Thyroid gland (tissue), 4 donors: ENCODE results near the gene IL20RB. TPM values are rescaled to one million over a fixed set of nuclear protein-coding genes. Genes with fewer than 3 reads are reported as not detected.

Source experiments
- DNase-seq, 2 donors: peaks; one replicate each; pipeline ENCODE4 v3.0.0-alpha.2; 2019
- H3K27ac ChIP-seq, 3 donors: fragments of 200-600 bp; sonication (generic); 1 replicate in 2 of 3; 2 replicates in 1 of 3; pipeline ENCODE4 v1.5.1; 2016 to 2019; ENCODE audit warnings: mild to moderate bottlenecking in 1 of 3, moderate library complexity in 1 of 3
- H3K27me3 ChIP-seq: fragments of 200-600 bp; sonication (generic); one replicate; pipeline ENCODE4 v1.5.1; 2019
- H3K36me3 ChIP-seq, 2 donors: fragments of 200-600 bp; sonication (generic); one replicate each; pipeline ENCODE4 v1.5.1; 2016 to 2019
- H3K4me1 ChIP-seq, 2 donors: fragments of 200-600 bp; sonication (generic); one replicate each; pipeline ENCODE4 v1.5.1; 2017 to 2019
- H3K4me3 ChIP-seq, 3 donors: fragments of 200-600 bp; sonication (generic); replicated peaks in 1 of 3; 1 replicate in 2 of 3; 2 replicates in 1 of 3; pipeline ENCODE4 v1.5.1; 2016; ENCODE audit warnings: mild to moderate bottlenecking in 1 of 3
- H3K9me3 ChIP-seq: fragments of 200-600 bp; sonication (generic); one replicate; pipeline ENCODE4 v1.5.1; 2017
- POLR2A ChIP-seq, 2 donors: fragments of 450-650 bp; IDR thresholded peaks; one replicate each; pipeline ENCODE4 v1.6.1; 2017; ENCODE audit warnings: antibody characterized with exemption in 2 of 2, mild to moderate bottlenecking in 2 of 2, moderate library complexity in 1 of 2
- WGBS, 2 donors: methylation state at CpG; one replicate each; pipeline ENCODE4 v1.1.5; 2017; 5-methylcytosine and 5-hydroxymethylcytosine counted together
- intact Hi-C: fragments of 100-400 bp; cut with DNase I; formaldehyde crosslinking; loops from one replicate; pipeline ENCODE4 v1.15.1; 2023
- total RNA-seq, 4 donors: library from RNA; depleted of rRNA; stranded (reverse); fragments of >200 nt; gene quantifications; one replicate each; pipeline ENCODE4 v1.2.3, GENCODE V29; 2016
- TF ChIP-seq, protein P1 (sequence below), 6 experiments: fragments of 200-600 bp in 3 of 6; fragments of 450-650 bp in 3 of 6; sonication (generic) in 3 of 6; IDR thresholded peaks; one replicate each; pipeline ENCODE4 v1.5.1; 2016 to 2019; ENCODE audit warnings: antibody characterized with exemption in 6 of 6, mild to moderate bottlenecking in 2 of 6, inconsistent platforms in 1 of 6, moderate library complexity in 1 of 6

Gene IL20RB
- total RNA-seq, 4 donors from 2014 or later, result 0.33 to 1.6 (median 1.6) TPM; not detected in 1

DNA sequence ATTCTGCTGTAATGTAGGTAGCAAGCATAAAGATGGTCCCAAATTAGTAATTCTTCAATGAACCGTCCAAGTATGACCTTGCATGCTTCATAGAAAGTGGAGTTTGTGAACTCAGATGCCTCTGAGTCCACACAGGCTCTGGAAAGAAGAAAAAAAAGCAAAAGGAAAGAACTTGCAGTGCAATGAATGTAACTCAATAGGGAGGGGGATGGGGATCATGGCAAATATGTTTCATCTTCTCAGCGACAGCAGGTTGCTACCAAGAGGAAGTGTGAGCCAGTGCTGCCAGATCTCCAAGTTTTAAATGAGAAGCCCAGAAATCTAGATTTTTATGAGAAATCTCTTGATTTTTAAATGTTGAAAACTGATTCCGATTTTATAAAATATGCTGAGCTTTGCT lies 50.3 kb downstream of the IL20RB start:
- H3K27ac ChIP-seq, result no peak overlapping the region
- H3K4me1 ChIP-seq, result no peaks in the 10 kb centered on the region
- no peak for TF ChIP-seq POLR2A (IDR thresholded peaks at IDR 0.05)
- TF ChIP-seq, protein P1, sequence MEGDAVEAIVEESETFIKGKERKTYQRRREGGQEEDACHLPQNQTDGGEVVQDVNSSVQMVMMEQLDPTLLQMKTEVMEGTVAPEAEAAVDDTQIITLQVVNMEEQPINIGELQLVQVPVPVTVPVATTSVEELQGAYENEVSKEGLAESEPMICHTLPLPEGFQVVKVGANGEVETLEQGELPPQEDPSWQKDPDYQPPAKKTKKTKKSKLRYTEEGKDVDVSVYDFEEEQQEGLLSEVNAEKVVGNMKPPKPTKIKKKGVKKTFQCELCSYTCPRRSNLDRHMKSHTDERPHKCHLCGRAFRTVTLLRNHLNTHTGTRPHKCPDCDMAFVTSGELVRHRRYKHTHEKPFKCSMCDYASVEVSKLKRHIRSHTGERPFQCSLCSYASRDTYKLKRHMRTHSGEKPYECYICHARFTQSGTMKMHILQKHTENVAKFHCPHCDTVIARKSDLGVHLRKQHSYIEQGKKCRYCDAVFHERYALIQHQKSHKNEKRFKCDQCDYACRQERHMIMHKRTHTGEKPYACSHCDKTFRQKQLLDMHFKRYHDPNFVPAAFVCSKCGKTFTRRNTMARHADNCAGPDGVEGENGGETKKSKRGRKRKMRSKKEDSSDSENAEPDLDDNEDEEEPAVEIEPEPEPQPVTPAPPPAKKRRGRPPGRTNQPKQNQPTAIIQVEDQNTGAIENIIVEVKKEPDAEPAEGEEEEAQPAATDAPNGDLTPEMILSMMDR (IDR thresholded peaks at IDR 0.05), result no peak
- no peak overlapping the region for H3K4me3 ChIP-seq
- no peaks in the 10 kb centered on the region for H3K9me3 ChIP-seq
- WGBS, 2 donors, result 71 to 76% methylated on average over 3 of the region's 3 CpGs
- no peaks in the 10 kb centered on the region for H3K27me3 ChIP-seq
- no peak for DNase-seq
- intact Hi-C loops, result no loop called here
- no peaks in the 10 kb centered on the region for H3K36me3 ChIP-seq

DNA sequence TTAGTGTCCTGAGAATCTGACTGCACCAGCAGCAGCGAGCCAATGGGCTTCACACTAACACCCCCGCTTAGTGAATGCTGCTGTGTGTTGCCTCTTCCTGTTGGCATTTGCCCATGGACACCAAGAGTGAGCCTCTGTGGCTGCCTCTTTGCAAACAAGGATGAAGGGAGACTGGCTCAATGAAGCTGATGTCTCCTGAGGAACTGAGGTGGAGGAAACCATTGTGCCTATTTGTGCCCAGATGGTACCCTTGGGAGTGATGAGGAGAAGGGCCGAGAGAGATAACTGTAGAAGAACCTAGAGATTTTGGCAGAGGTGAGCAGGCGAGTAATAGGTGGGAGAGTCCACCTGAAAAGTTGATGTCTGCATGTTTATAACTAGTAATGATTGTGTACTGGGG lies 51.2 kb downstream of the IL20RB start:
- intact Hi-C loops, result no loop called here
- DNase-seq, result no peak

DNA sequence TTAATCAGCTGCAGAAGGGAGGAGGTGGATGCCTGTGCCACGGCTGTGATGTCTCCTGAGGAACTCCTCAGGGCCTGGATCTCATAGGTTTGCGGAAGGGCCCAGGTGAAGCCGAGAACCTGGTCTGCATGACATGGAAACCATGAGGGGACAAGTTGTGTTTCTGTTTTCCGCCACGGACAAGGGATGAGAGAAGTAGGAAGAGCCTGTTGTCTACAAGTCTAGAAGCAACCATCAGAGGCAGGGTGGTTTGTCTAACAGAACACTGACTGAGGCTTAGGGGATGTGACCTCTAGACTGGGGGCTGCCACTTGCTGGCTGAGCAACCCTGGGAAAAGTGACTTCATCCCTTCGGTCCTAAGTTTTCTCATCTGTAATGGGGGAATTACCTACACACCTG lies 52.4 kb downstream of the IL20RB start:
- no peak for DNase-seq
- Histone ChIP-seq H3K4me1 (no peaks in the 10 kb centered on the region), H3K27me3 (no peaks in the 10 kb centered on the region), H3K27ac (no peak overlapping the region), H3K36me3 (no peaks in the 10 kb centered on the region), H3K4me3 (no peak overlapping the region), H3K9me3 (no peaks in the 10 kb centered on the region)
- no peak for TF ChIP-seq POLR2A (IDR thresholded peaks at IDR 0.05)
- TF ChIP-seq, protein P1 (IDR thresholded peaks at IDR 0.05), result no peak
- intact Hi-C loops, result loop anchor here (5.0 to 10.0 kb wide), 4 partner anchors 253 to 938 kb away; no protein-coding TSS in a partner anchor
- WGBS, 2 donors, result 92 to 95% methylated on average over 6 of the region's 6 CpGs

More for the DNA sequence above, 51.2 kb downstream of the IL20RB start:
- H3K4me3 ChIP-seq, result no peak overlapping the region
- H3K27ac ChIP-seq, result no peak overlapping the region
- H3K9me3 ChIP-seq, result no peaks in the 10 kb centered on the region
- H3K27me3 ChIP-seq, result no peaks in the 10 kb centered on the region
- no peaks in the 10 kb centered on the region for H3K36me3 ChIP-seq
- TF ChIP-seq POLR2A (IDR thresholded peaks at IDR 0.05), result no peak
- TF ChIP-seq, protein P1 (IDR thresholded peaks at IDR 0.05), result no peak
- 88 to 90% methylated on average over 4 of the region's 4 CpGs for WGBS, 2 donors
- H3K4me1 ChIP-seq, result no peaks in the 10 kb centered on the region

DNA sequence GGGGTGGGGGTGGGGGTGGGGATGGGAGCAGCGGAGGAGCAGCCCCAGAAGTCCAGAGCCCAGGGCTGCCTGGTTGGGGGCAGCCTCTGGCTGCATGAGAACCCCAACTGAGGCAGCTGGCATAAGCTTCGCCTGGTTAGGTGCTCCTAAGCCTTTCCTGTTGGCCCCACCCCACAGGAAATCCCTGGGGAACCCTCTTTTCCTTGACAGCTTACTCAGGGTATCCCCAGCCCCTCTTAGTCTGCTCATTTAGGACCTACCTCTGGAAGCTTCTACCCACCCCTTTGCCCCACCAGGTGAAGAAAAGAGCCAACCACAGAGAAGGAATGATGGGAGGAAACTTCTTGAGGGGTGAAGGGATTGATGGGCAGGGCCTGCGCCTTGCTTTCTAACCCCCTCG lies 53.4 kb downstream of the IL20RB start:
- H3K9me3 ChIP-seq, result no peaks in the 10 kb centered on the region
- TF ChIP-seq, protein P1 (IDR thresholded peaks at IDR 0.05), result no peak
- TF ChIP-seq POLR2A (IDR thresholded peaks at IDR 0.05), result no peak
- no peaks in the 10 kb centered on the region for H3K36me3 ChIP-seq
- intact Hi-C loops, result loop anchor here (5.0 to 10.0 kb wide), 4 partner anchors 254 to 939 kb away; no protein-coding TSS in a partner anchor
- H3K4me1 ChIP-seq, result no peaks in the 10 kb centered on the region
- H3K27ac ChIP-seq, result no peak overlapping the region
- H3K27me3 ChIP-seq, result no peaks in the 10 kb centered on the region
- 97 to 98% methylated on average over 4 of the region's 4 CpGs for WGBS, 2 donors
- no peak for DNase-seq
- H3K4me3 ChIP-seq, result no peak overlapping the region

DNA sequence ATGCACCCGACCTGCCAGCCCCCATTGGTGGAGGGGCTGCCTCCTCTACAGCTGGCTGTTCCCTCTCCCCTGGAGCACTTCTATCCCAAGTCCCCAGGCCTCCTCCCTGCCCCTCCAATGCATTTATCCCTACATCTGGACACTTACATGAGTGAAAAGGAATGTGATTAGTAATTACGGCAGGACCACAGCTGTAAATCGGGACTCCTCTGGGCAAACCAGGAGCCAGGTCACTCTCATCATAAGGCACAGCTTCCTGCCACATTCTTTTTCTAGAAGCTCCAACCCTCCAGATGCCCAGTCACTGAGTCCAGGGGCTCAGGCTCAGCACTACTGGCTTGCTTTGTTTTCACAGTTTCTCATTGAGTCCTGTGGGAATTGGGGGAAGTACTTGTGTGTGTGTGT lies 54.3 kb downstream of the IL20RB start:
- no peak for DNase-seq
- Histone ChIP-seq H3K36me3 (no peaks in the 10 kb centered on the region), H3K27me3 (no peaks in the 10 kb centered on the region), H3K27ac (no peak overlapping the region), H3K4me3 (no peak overlapping the region), H3K4me1 (no peaks in the 10 kb centered on the region), H3K9me3 (no peaks in the 10 kb centered on the region)
- TF ChIP-seq POLR2A (IDR thresholded peaks at IDR 0.05), result no peak
- TF ChIP-seq, protein P1 (IDR thresholded peaks at IDR 0.05), result no peak
- 46 to 56% methylated on average over 3 of the region's 3 CpGs for WGBS, 2 donors
- intact Hi-C loops, result loop anchor here (5.0 to 10.0 kb wide), 4 partner anchors 255 to 940 kb away; no protein-coding TSS in a partner anchor
